HepG2 (cell line): ENCODE data around the gene SLC9A9. TPM values are rescaled to one million over a fixed set of nuclear protein-coding genes. Genes with fewer than 3 reads are reported as not detected.

Experiments used
- ATAC-seq: fragments of 200-7000 bp; cut with Tn5 transposase; 3 replicates; pipeline ENCODE4 v1.9.1; 2020; ENCODE audit warnings: mild to moderate bottlenecking, moderate library complexity
- BruUV-seq: library from RNA; stranded (reverse); fragments of 400-500 nt; replicated peaks from 2 replicates; lab custom pipeline; 2021; lab: Mats Ljungman, UMichigan
- CTCF ChIA-PET: fragments of 300-600 bp; formaldehyde crosslinking; extraction: SDS; loops from one replicate; lab custom pipeline; 2021; ENCODE audit warnings: low total read pairs, inconsistent platforms, low intra/inter-chr PET ratio; lab: Yijun Ruan, JAX
- POLR2A ChIA-PET: fragments of 350-600 bp; sonication (Branson Sonifier 250); formaldehyde crosslinking; loops from one replicate; lab custom pipeline; 2020; ENCODE audit warnings: antibody characterized with exemption, inconsistent platforms; lab: Yijun Ruan, JAX
- DNase-seq: peaks from one replicate; pipeline ENCODE4 v3.0.0-alpha.2; 2015; ENCODE audit warnings: low spot score
- FAIRE-seq: peaks from 3 replicates; lab custom pipeline; 2011; peaks lifted over from hg19 to GRCh38; lab: Jason Lieb, UNC
- H2AFZ ChIP-seq: one replicate; pipeline ENCODE4 v1.6.1; 2011; ENCODE audit warnings: low read length, inconsistent platforms
- H3K27ac ChIP-seq: fragments of 300-600 bp; 3 replicates; pipeline ENCODE4 v1.8.0; 2011; ENCODE audit warnings: mixed run types, mild to moderate bottlenecking, mixed read lengths, low read length, inconsistent platforms; ENCODE audit not compliant: insufficient read depth; ENCODE audit errors: extremely low read length
- H3K27me3 ChIP-seq, 2 experiments: fragments of 200-600 bp in 1 of 2; 2 replicates in 1 of 2; 3 replicates in 1 of 2; pipeline versions ENCODE4 v1.6.0 to v1.8.0; 2011; ENCODE audit warnings: low read length in 2 of 2, mild to moderate bottlenecking in 2 of 2, moderate library complexity in 2 of 2, inconsistent platforms in 1 of 2; ENCODE audit not compliant: insufficient read depth in 2 of 2, control insufficient read depth in 1 of 2
- H3K36me3 ChIP-seq, 2 experiments: fragments of 200-600 bp in 1 of 2; replicated peaks in 1 of 2; 2 replicates in 1 of 2; 3 replicates in 1 of 2; pipeline versions ENCODE4 v1.5.1 to v1.8.0; 2011; ENCODE audit warnings: low read length in 2 of 2, inconsistent platforms in 1 of 2; ENCODE audit not compliant: insufficient read depth in 2 of 2, control insufficient read depth in 1 of 2
- H3K4me1 ChIP-seq: 2 replicates; pipeline ENCODE4 v1.5.1; 2012; ENCODE audit warnings: low read length, inconsistent platforms; ENCODE audit not compliant: insufficient read depth
- H3K4me2 ChIP-seq: 2 replicates; pipeline ENCODE4 v1.6.0; 2011; ENCODE audit warnings: low read depth, low read length, inconsistent platforms
- H3K4me3 ChIP-seq, 3 experiments: fragments of 200-600 bp in 1 of 3; sonication (generic), shearing (Covaris generic) in 1 of 3; replicated peaks in 1 of 3; 2 replicates each; pipeline ENCODE4 v1.5.1; 2011 to 2016; ENCODE audit warnings: low read length in 3 of 3, inconsistent platforms in 2 of 3, low read depth in 2 of 3, mild to moderate bottlenecking in 2 of 3, control low read depth in 1 of 3, mixed read lengths in 1 of 3; ENCODE audit not compliant: insufficient read depth in 1 of 3
- H3K79me2 ChIP-seq: one replicate; pipeline ENCODE4 v1.6.1; 2011; ENCODE audit warnings: low read length, inconsistent platforms; ENCODE audit not compliant: insufficient read depth
- H3K9ac ChIP-seq: 2 replicates; pipeline ENCODE4 v1.6.0; 2011; ENCODE audit warnings: mild to moderate bottlenecking, low read depth, low read length, inconsistent platforms; ENCODE audit not compliant: insufficient read depth
- H3K9me3 ChIP-seq: 2 replicates; pipeline ENCODE4 v1.5.1; 2012; ENCODE audit warnings: mild to moderate bottlenecking, low read length
- H4K20me1 ChIP-seq: 2 replicates; pipeline ENCODE4 v1.6.0; 2011; ENCODE audit warnings: inconsistent platforms, mild to moderate bottlenecking, low read length, moderate library complexity; ENCODE audit not compliant: insufficient read depth
- AGO2 ChIP-seq: fragments of 200-400 bp; formaldehyde crosslinking; optimal IDR thresholded peaks from 2 replicates; pipeline ENCODE3; 2017; ENCODE audit warnings: mild to moderate bottlenecking, low read depth, low read length, moderate library complexity
- ELF4 ChIP-seq: sonication (generic); formaldehyde crosslinking; IDR thresholded peaks from 2 replicates; pipeline ENCODE4 v1.5.0; 2020; ENCODE audit warnings: missing genetic modification reagents, mild to moderate bottlenecking, moderate library complexity, borderline replicate concordance
- MAF1 ChIP-seq: sonication (generic); formaldehyde crosslinking; IDR thresholded peaks from 2 replicates; pipeline ENCODE4 v1.5.0; 2020; ENCODE audit warnings: missing genetic modification reagents, borderline replicate concordance
- MAX ChIP-seq: IDR thresholded peaks from 2 replicates; pipeline ENCODE4 v1.6.1; 2012; ENCODE audit warnings: inconsistent platforms
- THRA ChIP-seq: sonication (generic); formaldehyde crosslinking; IDR thresholded peaks from 2 replicates; pipeline ENCODE4 v1.4.0; 2020; ENCODE audit warnings: missing genetic modification reagents, borderline replicate concordance
- TIGD3 ChIP-seq: sonication (generic); formaldehyde crosslinking; IDR thresholded peaks from 2 replicates; pipeline ENCODE4 v1.5.1; 2020; ENCODE audit warnings: mild to moderate bottlenecking, missing genetic modification reagents, borderline replicate concordance
- WGBS: methylation state at CpG from one replicate; pipeline ENCODE4 v1.1.6; 2017; ENCODE audit warnings: low lambda C conversion rate; 5-methylcytosine and 5-hydroxymethylcytosine counted together
- in situ Hi-C: cut with HindIII; loops from 2 replicates; pipeline ENCODE4 v1.10.0; 2017; ENCODE audit warnings: low pct_unique_long_range_greater_than_20kb; ENCODE audit not compliant: extremely low pct_ligation_motif_present
- intact Hi-C: fragments of 100-400 bp; cut with micrococcal nuclease; formaldehyde crosslinking; loops from one replicate; pipeline ENCODE4 v1.10.0; 2022; ENCODE audit not compliant: unreplicated experiment
- polyA plus RNA-seq, 8 experiments: library from polyadenylated mRNA; depleted of rRNA in 3 of 8; stranded (reverse) in 7 of 8; unstranded in 1 of 8; fragments of >200 nt; fragmentation: Illumina TruSeq in 4 of 8; extraction: Trizol in 4 of 8; gene quantifications; 2 replicates each; pipeline versions ENCODE4 v1.2.1 to v1.2.3, GENCODE V29; 2011 to 2016; ENCODE audit warnings: low read depth in 4 of 8, missing spikeins in 1 of 8, mixed read lengths in 1 of 8; ENCODE audit not compliant: insufficient read depth in 1 of 8
- total RNA-seq, 5 experiments: library from RNA; depleted of rRNA; stranded (reverse); fragments of >200 nt; fragmentation: Illumina TruSeq; extraction: Trizol; gene quantifications; 2 replicates each; pipeline ENCODE4 v1.2.3, GENCODE V29; 2016; ENCODE audit warnings: low read depth in 1 of 5

SLC9A9 gene
- total and polyA plus RNA-seq, 2 of the 13 experiments (the other 11 are each of a cell fraction or from before 2014, with no cell fraction given), result not detected

- Histone ChIP-seq H3K9ac (no peak overlapping the region), H3K4me2 (no peak overlapping the region), H3K4me3 (no peak overlapping the region), H3K36me3 (no peaks in the 10 kb centered on the region), H3K79me2 (no peaks in the 10 kb centered on the region), H3K9me3 (no peaks in the 10 kb centered on the region), H3K4me1 (no peaks in the 10 kb centered on the region), H3K27ac (no peak overlapping the region), H3K27me3 (no peaks in the 10 kb centered on the region), H4K20me1 (no peaks in the 10 kb centered on the region), H2AFZ (no peak overlapping the region)
- FAIRE-seq (no peak), ATAC-seq (no peak), DNase-seq (no peak)
- TF ChIP-seq AGO2, result no peak
- no peak for TF ChIP-seq TIGD3
- TF ChIP-seq MAX, result no peak
- TF ChIP-seq ELF4 (CRISPR knock-in tag), result no peak
- no peak for TF ChIP-seq THRA (CRISPR knock-in tag)
- TF ChIP-seq MAF1 (CRISPR knock-in tag), result no peak
- intact Hi-C loops, result no loop called here
- 21% methylated on average over 3 of the region's 3 CpGs for WGBS
- in situ Hi-C loops, result no loop called here
- ChIA-PET CTCF (no interaction called here), POLR2A (no interaction called here)
- no TSS peak for BruUV-seq
These were observed 609.2 kb downstream of the SLC9A9 start for GRCh38 chr3:143239031-143239430.
